ENCODE data around the gene MSMO1.
A peak's percentile ranks its signal among the peaks of the same experiment; 100 is the strongest.

MSMO1 gene

DNA sequence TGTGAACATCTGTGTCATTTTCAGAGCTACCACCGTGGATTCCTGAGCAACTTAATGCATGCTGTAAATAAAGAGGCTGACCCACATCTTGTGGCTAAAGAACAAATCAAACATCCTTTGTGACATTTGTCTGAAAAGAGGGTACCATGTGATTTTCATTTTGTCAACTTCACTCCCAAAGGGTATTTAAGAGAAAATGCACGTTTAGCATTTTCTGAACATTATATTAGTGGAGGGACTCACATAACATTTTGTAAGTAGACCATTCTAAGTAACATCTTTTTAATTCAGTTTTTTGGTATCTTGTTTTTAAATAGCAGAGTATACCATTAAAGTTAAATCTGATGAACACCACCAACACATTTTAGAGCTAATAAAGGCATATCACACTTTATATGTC is 34.3 kb downstream of the MSMO1 start:
- DNase-seq, result no peak

GRCh38 chr4:165364452-165365080 is 37.1 kb downstream of the MSMO1 start:
- no peak for DNase-seq

GRCh38 chr4:165367040-165367439 is 39.6 kb downstream of the MSMO1 start:
- no peak for DNase-seq

- DNase-seq, result no peak
Observed at GRCh38 chr4:165368114-165368513, 40.6 kb downstream of the MSMO1 start.

- no peak for DNase-seq
Observed at GRCh38 chr4:165368567-165368966, 41.1 kb downstream of the MSMO1 start.

- DNase-seq, result no peak
Observed at GRCh38 chr4:165369522-165369921, 42.1 kb downstream of the MSMO1 start.

DNA sequence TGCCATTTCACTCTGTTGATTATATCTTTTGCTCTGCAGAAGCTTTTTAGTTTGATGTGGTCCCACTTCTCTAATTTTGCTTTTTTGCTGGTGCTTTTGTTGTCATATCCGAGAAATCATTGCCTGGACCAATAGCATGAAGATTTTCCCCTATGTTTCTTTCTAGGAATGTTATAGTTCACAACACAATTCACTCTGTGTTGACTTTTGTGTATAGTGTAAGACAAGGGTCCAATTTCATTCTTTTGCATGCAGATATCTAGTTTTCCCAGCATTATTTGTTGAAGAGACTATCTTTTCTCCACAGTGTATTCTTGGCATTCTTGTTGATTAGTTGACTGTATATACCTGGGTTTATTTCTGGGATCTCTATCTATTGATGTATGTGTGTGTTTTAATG is 43.1 kb downstream of the MSMO1 start:
- no peak for DNase-seq

- DNase-seq, result no peak
Observed at GRCh38 chr4:165375465-165375864, 48.0 kb downstream of the MSMO1 start.

- DNase-seq, result no peak
Observed at GRCh38 chr4:165378398-165378744, 50.9 kb downstream of the MSMO1 start.

- peak; percentile 75 for DNase-seq
Observed at GRCh38 chr4:165378745-165379677, 51.5 kb downstream of the MSMO1 start, which contains the start of gene CPE. Gene CPE (plus strand): TSS chr4:165379008. CDS start chr4:165379222, 214 bp downstream.

DNA sequence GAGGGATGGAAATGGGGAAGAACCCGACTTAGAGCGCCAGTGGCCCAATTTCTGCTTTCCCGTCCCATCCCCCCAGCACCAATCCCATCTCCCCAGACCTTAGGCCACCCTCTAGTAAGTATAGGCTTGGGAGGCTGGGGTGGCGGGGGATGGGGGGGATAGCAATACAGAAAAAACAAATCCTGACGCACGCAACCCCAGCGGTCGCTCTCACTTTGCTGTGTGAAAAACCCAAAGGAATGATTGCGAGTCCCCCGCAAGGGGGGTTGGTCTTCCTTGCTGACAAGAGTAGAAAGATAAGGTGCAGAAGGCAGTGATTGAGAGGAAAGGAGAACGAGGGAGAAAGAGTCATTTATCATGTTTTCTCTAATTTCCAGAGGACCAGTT is 52.2 kb downstream of the MSMO1 start:
- DNase-seq, result no peak

- no peak for DNase-seq
Observed at GRCh38 chr4:165380805-165381204, 53.3 kb downstream of the MSMO1 start.

DNA sequence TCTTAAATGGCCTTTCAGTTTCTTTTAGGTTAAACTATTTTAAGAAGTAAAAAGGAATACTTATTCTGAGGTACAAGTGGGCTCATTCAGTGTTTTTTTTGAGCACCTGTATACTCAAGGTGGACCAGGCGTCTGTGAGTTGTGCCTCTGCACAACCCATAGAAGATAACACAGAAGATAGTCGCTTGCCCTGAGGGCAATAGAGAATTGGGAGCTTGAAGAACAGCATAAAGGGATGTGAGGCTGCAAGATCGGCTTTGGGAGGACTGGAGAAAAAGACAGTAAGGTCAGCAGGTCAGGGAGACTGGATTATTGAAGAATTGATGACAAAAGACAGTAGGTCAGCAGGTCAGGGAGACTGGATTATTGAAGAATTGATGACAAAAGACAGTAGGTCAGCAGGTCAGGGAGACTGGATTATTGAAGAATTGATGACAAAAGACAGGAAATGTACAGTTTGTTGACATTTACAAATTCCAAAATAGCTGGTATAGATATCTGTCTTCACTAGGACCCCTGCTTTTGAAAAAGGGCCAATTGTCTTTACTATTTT is 54.4 kb downstream of the MSMO1 start:
- DNase-seq, result no peak

DNA sequence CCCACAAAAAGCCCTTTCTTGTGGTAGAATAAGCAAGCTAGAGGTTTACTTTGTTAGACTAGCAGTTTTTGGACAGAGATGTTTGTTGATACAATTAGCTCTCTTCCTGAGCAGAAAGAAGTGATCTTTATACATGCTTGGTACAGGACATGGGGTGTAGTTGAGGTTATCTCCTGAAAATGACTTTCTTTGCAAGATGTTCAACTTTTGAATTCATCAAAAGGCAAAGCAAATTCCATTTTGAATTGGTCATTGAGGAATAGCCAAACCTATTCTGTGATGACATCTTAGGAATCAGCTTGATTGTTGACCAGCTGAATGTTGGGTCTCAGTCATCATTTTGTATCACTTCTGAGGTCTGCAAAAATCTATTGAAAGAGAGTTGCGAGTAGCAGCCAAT is 55.2 kb downstream of the MSMO1 start:
- no peak for DNase-seq

GRCh38 chr4:165383591-165384073 is 56.2 kb downstream of the MSMO1 start:
- DNase-seq, result no peak

DNA sequence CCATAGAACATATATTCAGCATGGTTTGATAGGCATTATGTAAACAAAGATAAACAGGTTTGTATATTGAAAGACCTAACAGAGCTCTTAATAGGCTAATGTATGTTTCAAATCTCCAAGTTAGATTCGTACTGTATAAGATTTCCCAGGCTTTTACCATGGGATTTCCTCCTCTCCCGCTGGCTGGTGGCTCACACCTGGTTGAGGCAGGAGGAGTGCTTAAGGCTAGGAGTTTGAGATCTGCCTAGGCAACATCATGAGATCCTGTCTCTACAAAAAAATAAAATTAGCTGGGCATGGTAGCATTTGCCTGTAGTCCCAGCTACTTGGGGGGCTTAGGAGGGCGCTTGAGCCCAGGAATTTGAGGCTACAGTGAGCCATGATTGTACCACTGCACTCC is 56.7 kb downstream of the MSMO1 start:
- no peak for DNase-seq

DNA sequence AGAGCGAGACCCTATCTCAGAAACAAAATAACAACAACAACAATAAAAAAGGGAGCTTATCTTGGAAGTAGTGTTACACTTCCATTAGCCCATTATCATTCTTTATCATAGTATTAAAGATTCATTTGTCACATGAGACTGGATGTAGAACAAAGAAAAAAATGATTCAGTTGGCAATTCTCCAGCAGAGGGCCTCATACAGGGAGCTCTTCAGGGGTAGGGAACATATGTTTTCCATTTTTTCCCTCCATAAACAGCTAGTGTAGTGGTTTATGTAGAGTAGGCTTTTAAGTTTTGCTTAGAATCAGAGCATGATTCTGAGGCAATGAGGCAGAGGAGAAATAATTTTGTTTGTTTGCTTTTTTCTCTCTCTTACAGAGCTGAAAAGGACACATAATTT is 57.1 kb downstream of the MSMO1 start:
- DNase-seq, result no peak

DNA sequence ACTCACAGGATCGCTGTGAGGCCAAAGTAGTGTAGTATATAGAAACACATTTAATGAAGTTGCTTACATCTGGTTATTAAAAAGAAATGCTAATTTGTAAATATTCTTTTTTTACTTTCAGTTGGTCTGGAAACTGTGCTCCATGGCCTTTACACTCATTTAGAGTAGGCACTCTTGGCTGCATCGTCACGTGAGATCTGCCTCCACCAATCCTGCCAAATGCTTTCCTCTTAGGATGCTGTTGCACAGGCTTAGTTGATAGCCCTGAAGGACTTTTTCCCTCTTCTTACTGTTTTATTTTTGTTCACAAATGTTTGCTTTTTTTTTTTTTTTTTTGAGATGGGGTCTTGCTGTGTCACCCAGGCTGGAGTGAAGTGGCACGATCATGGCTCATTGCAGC is 57.7 kb downstream of the MSMO1 start:
- no peak for DNase-seq

GRCh38 chr4:165386328-165386727 is 58.9 kb downstream of the MSMO1 start:
- DNase-seq, result no peak

GRCh38 chr4:165388756-165389155 is 61.3 kb downstream of the MSMO1 start:
- no peak for DNase-seq
